ENCODE measurements around the gene POLR2I. TPM values are rescaled to one million over a fixed set of nuclear protein-coding genes. Genes with fewer than 3 reads are reported as not detected.
"Not testable (repeated sequence)": the region's sequence is repeated elsewhere in the genome, so short reads cannot be mapped to it uniquely, and the experiment has no call there.

POLR2I gene
- total RNA-seq, 1 experiment from 2014 or later = 140 TPM

- peaks cover 76% of the 10 kb centered on the region for H3K36me3 ChIP-seq
- H3K27ac ChIP-seq = no peak overlapping the region
- no peak overlapping the region for H3K4me3 ChIP-seq
- no peaks in the 10 kb centered on the region for H3K4me1 ChIP-seq
- H3K9me3 ChIP-seq (replicated peaks) = no peaks in the 10 kb centered on the region
- no peak for DNase-seq
- no peaks in the 10 kb centered on the region for H3K27me3 ChIP-seq
These were observed 42.6 kb downstream of the POLR2I start for GRCh38 chr19:36072081-36072480.

- H3K9me3 ChIP-seq (replicated peaks); H3K4me3 ChIP-seq; H3K27me3 ChIP-seq; H3K4me1 ChIP-seq; DNase-seq; H3K27ac ChIP-seq: not testable (repeated sequence)
- peaks cover 78% of the 10 kb centered on the region for H3K36me3 ChIP-seq
These were observed 45.7 kb downstream of the POLR2I start for GRCh38 chr19:36068810-36069499.

- Histone ChIP-seq H3K4me1 (no peaks in the 10 kb centered on the region), H3K36me3 (peaks cover 79% of the 10 kb centered on the region), H3K9me3 (replicated peaks) (no peaks in the 10 kb centered on the region), H3K27me3 (no peaks in the 10 kb centered on the region), H3K4me3 (no peak overlapping the region), H3K27ac (no peak overlapping the region)
- no peak for DNase-seq
These were observed 47.0 kb downstream of the POLR2I start for GRCh38 chr19:36067681-36068080.

GRCh38 chr19:36064826-36065225 lies 49.8 kb downstream of the POLR2I start:
- Histone ChIP-seq H3K9me3 (replicated peaks) (no peaks in the 10 kb centered on the region), H3K27ac (no peak overlapping the region), H3K4me3 (no peak overlapping the region), H3K36me3 (peaks cover 80% of the 10 kb centered on the region), H3K4me1 (no peaks in the 10 kb centered on the region), H3K27me3 (no peaks in the 10 kb centered on the region)
- DNase-seq = no peak

Other genes with a start within 250 kb of the POLR2I start
- gene APLP1, start 246.3 kb downstream of the POLR2I start, total RNA-seq (2014; rRNA removed; shearing (Covaris generic)) = 32.1 and 32.7 TPM in 2 replicates
- 6.2 and 7.3 TPM in 2 replicates for gene NFKBID, start 214.3 kb downstream of the POLR2I start, total RNA-seq (2014; rRNA removed; shearing (Covaris generic))
- not detected in 2 replicates for gene HCST, start 212.3 kb downstream of the POLR2I start, total RNA-seq (2014; rRNA removed; shearing (Covaris generic))
- not detected in 2 replicates for gene TYROBP, start 206.6 kb downstream of the POLR2I start, total RNA-seq (2014; rRNA removed; shearing (Covaris generic))
- gene LRFN3, start 178.5 kb downstream of the POLR2I start, total RNA-seq (2014; rRNA removed; shearing (Covaris generic)) = 5.1 and 10.2 TPM in 2 replicates
- 21.6 and 27.9 TPM in 2 replicates for gene SDHAF1, start 119.7 kb downstream of the POLR2I start, total RNA-seq (2014; rRNA removed; shearing (Covaris generic))
- 0.10 and 0.20 TPM in 2 replicates for gene SYNE4, start 106.1 kb downstream of the POLR2I start, total RNA-seq (2014; rRNA removed; shearing (Covaris generic))
- gene ALKBH6, start 100.7 kb downstream of the POLR2I start, total RNA-seq (2014; rRNA removed; shearing (Covaris generic)) = 17.4 and 19.8 TPM in 2 replicates
- 1.6 and 3.3 TPM in 2 replicates for gene CLIP3, start 82.0 kb downstream of the POLR2I start, total RNA-seq (2014; rRNA removed; shearing (Covaris generic))
- gene THAP8, start 60.6 kb downstream of the POLR2I start, total RNA-seq (2014; rRNA removed; shearing (Covaris generic)) = 3.9 and 4.8 TPM in 2 replicates
- 19.8 and 23.5 TPM in 2 replicates for gene WDR62, start 60.0 kb downstream of the POLR2I start, total RNA-seq (2014; rRNA removed; shearing (Covaris generic))
- 0.79 and 1.4 TPM in 2 replicates for gene OVOL3, start 3.7 kb downstream of the POLR2I start, total RNA-seq (2014; rRNA removed; shearing (Covaris generic))
- 212 and 217 TPM in 2 replicates for gene TBCB, start 593 bp upstream of the POLR2I start, total RNA-seq (2014; rRNA removed; shearing (Covaris generic))
- 339 and 397 TPM in 2 replicates for gene CAPNS1, start 25.2 kb upstream of the POLR2I start, total RNA-seq (2014; rRNA removed; shearing (Covaris generic))
- 0.61 TPM in 1 of 2 replicates, not detected in the other for gene COX7A1, start 37.6 kb upstream of the POLR2I start, total RNA-seq (2014; rRNA removed; shearing (Covaris generic))
- gene ZNF565, start 99.8 kb upstream of the POLR2I start, total RNA-seq (2014; rRNA removed; shearing (Covaris generic)) = 4.1 and 5.2 TPM in 2 replicates
- 182 and 210 TPM in 2 replicates for gene ZNF146, start 100.2 kb upstream of the POLR2I start, total RNA-seq (2014; rRNA removed; shearing (Covaris generic))